ENCODE results near the gene PDE7B.

The PDE7B gene

DNA sequence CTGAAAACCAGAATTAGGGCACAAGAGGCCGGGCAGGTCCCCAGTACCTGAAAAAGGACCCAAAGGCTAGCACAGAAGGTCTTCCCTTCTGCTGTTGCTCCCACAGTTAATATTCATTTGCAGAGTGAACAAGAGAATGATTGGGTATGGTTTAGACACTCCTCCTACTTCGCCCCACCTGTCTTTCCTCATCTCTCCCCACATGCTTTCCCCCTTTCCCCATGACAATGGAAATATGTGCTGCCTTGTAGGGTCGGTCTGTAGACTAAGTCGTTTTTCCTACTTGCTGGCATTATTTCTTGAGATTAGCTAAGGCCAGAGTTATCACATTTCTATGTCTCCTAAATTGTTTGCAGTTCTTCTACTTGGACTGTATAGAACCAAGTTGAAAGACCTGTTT is 181.9 kb downstream of the PDE7B start:
- no peak for DNase-seq (ENCODE audit: low read depth)

DNA sequence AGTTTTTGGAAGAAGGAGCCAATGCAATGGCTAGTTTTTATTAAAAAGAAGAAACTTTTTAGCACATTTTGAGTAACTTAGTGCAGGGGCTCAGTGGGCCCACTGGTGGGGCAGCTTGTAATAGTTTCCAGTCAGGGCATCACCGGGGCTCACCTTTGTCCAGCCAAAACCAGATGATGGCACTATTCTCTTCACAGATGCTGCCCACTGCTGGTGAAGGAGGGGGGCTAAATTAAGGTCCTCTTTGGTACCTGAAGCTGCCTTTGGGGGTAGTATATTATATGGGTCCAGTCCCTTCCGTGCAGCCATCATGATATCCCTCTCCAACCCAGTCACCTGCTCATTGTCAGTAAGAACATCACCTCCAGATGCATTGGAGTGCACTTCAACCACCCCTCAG is 182.9 kb downstream of the PDE7B start:
- no peak for DNase-seq (ENCODE audit: low read depth)

DNA sequence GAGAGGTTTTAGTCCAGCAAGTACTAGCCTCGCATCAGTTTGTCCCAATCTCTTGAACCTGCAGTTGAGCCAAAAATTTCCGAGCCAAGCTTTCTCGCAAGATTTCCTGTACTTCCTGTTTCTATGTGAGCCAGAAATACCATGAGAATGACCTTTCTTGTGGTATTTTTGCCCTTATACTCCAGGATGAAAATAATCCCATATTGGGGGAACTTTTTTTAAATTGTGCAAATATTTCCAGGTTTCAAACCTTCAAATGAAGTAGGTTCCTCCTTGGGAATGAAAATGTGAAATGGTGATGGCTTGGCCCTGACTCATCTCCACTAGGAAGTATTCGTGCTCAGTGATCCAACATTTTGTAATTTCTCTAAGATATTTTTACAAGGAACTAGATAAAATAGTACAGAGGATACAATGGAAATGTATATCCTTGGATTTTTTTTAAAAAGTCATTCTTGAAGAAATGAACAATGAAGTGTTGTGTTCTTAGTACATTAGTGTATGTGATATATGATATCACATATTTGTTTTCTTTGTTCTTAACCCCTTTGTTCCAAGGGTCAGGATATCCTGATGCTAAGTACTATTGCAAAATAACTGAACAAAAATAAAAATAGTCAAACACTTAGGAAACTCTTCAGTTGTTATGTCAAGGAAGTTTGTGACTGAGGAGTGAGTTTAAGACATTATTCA is 184.0 kb downstream of the PDE7B start:
- DNase-seq (ENCODE audit: low read depth): no peak

DNA sequence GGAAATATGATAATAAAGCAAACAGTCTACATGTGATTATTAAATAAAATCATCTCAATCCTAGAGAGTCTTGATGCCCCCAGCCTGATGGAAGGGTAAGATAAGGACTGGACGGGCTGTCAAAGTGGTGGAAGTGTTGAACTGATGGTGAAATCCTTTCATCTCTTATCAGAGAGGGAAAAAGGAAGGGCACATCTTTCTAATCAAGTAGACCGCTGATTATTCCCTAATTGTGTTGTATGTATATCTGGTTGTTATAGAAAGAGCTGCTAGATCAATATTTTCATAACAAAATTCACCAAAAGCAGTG is 184.5 kb downstream of the PDE7B start:
- DNase-seq (ENCODE audit: low read depth): no peak

DNA sequence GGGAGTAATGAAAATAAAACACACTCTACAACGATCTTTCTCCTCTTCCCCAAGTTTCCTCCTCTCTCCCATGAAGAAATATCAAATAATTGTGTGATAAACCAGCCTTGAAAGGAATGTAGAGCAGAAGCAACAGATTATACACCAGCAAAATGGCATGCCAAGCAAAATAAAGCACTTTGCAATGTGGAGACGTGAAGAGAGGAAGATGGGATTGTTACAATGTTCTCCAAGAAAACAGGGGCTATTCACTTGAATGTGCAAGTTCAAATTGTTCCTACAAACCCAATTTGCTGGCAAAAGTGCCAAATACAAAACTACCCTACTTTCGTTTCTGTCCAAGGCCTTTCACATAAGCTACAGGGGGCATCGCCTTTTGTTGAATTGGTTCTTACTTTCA is 185.1 kb downstream of the PDE7B start:
- no peak for DNase-seq (ENCODE audit: low read depth)

DNA sequence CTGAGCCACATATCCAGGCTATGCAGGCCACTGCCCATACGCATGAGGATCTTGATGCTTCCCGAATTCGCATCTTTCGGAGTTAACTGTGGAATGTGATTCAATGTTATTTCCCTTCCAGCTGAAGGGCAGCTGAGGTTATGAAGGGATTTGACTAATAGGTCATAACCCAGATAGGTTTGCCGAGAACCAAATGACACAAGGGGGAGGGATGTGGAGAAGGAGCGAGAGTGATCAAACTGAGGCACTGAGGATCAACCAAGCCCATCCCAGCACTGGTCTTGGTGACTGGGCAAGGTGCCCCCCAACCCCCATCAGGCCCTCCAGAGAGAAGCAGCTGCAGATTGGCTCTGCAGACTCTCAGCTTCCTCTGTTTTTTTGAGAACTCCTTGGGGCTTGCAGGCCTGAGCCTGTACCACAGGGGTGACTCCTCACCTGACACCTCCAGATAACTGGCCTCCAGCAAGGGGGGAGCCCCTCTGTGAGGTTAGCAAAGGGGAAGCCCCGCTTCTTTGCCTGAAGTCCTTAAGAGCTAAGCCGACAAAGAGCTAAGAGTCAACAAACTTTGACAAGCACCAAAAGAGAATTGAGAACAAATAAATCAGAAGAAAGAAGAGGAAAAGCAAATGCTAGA is 185.9 kb downstream of the PDE7B start:
- DNase-seq (ENCODE audit: low read depth): no peak

DNA sequence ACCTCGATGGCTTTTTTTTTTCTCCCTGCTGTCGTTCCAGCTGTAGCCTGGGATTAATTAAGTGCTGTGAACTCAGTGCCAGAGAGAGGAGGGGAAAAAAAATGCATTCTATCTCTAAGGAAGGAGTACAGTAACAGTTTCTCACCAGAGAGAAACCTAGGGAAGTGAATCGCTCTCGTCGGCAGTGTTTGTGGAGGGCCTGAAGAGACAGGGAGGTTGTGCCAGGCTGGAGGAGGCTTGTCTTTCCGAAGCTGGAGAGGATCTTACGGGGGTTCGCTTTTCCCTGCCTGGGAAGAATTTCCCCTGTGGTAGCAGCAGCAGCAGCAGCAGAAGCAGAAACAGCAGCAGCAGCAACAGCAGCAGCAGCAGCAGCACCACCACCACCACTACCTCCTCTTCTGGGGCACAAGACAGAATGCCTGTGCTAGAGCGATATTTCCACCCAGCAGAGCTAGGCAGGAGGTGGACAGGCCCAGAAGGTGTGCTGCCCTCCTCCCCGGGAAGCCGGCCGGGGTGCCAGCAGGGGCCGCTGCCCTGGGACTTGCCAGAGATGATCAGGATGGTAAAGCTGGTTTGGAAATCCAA is 186.5 kb downstream of the PDE7B start:
- DNase-seq (ENCODE audit: low read depth): peak; percentile 55

DNA sequence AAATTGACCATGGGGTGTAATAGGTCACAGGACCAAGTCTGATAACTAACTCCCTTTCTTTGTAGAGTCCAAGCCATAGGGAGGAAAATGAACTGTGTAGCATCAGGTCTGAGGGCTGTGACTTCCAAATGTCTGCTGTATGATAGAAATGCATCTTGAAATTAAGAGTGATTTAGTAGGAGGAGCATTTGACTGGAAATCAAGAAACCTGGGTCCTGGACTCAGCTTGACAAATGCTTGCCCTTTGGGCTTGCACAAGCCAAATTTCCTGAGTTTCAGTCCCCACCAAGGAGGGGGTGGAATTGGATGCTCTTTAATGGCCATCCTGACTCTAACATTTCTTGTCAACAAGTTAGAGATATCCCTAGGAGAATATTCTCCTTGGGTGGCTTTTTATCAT is 187.0 kb downstream of the PDE7B start:
- DNase-seq (ENCODE audit: low read depth): no peak

DNA sequence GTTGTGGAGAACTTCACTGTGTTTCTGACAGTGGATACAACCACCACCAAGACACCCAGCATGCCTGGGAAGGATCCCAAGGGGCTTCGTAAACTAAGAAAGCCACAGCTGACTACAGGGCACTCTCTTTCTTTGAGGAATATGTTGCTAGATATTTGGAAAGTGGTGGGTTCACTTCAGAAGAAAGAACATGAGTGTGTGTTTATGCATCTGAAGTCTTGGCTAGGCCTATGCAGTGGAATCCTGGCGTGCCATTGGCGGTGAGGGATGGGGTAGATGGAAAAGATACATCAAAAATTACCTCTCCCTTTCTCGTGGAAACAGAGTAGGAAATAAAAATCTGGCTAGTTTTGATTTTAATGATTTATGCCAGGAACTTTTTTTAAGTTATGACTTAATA is 187.7 kb downstream of the PDE7B start:
- no peak for DNase-seq (ENCODE audit: low read depth)

DNA sequence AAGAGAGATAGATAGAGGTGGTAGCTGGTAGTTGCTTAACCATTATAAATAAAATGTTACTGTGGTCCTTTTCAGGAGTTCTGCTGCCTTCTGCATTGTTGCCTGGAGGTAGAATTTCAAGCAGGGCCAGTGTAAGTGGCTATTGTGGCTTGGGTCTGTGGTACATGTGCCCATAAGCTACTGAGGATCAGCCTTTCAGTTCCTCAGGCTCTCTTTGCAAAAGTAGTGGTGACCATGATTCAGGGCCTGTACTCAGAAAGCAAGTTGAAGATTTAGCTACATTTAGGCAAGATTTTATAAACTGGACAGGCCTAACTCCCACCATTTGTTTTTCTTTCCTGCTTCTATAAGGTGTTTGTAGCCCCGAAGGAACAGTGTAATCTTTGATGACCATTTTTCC is 199.0 kb downstream of the PDE7B start:
- no peak for DNase-seq (ENCODE audit: low read depth)

DNA sequence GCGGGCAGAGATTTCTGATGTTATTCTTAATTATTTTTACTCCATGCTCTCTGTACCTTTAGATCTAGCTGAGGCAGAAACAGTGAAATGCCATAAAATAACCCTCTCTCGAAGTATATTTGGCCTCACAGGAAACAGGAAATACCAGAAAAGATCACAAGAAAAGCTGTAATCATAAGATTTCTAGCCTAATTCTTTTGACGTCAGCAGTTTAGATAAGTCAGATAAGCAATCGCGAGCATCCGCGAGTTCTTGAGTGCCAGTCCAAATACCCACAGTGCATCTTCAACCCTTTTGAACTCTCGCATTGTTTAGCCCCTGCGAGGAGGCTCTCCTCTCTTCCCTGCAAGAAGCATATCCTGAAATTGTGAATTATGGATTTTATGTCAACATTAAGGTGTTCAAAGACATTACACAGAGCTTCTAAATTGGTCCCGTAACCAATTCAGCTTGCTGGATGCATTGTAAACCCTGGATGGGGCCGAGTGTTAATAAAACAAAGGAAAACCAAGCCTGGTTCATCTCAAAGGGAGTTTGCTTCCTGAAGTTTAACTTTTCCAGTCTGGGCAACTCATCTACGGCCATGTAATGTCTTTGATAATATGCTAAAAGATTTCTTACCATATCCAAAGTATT is 199.8 kb downstream of the PDE7B start:
- DNase-seq (ENCODE audit: low read depth): no peak

DNA sequence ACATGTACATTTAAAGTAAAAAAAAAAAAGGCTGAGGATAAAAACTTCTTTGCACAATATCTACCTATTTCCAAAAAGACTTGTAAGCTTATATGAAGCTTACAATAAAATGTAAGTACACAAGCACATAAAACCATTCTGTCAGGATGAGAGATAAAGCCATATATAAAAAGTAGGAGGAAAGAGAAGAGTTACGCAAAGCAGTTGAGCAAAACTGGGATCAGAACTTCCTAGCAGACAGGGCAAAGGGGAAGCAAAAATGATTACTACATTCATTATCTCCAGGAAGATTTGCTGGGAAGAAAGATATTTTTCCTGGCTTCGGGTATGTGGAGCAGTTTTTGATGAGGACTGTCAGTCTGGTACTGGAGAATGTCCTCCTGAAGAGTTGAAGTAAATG is 200.5 kb downstream of the PDE7B start:
- no peak for DNase-seq (ENCODE audit: low read depth)

DNA sequence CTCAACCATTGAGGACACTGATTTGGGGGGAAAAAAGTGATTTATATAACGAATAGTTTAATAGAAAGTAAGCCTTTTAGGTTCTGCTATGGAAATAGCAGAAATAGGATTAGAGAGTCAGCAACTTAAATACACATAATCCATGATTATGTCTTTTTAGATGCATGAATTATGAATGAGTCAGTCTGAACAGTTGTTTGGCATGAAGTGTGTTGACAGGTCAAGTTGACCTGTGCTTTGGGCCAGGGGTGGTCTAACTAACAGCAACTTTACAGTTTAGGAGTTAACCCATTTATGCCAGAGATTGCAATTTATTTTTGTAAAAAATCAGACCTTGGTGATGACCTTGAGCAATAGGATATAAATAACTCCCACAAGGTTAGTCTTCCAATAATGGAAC is 207.4 kb downstream of the PDE7B start:
- no peak for DNase-seq (ENCODE audit: low read depth)

DNA sequence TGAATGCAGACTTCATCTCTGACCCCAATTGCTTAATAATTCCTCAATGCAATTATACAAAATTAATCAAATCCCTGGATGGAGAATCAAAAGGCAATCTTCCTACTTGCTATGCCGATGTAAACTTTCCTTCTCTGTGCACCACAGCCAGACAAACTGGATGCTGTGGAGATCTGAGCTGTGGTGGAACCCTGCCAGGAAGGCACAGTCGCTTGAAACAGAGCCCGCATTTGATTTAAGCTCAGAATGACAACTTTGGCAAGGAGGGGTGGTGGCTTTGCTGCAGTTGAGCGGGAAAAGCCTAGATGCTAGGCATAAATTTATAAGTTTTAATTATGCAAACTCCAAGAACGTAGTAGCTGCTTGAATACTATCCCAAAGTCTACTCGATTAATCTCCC is 207.8 kb downstream of the PDE7B start:
- no peak for DNase-seq (ENCODE audit: low read depth)

DNA sequence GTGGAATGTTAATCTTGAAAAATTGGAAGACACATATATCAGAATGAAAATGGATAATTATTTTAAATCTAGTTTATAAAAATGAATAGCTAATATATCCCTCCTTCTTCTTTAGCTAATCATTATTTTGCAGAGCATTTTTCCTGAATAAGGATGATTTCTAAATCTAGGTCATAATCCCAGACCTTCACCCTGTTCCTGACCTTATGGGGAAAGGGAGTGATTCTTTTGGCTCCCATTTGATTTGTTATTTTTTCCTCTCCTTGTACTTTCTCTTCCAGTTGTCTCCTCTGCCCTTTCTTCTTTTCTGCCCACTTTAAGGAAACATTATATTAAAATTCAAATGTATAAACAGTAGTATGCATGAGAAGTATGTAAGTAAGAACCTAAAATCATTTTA is 208.6 kb downstream of the PDE7B start:
- DNase-seq (ENCODE audit: low read depth): no peak

DNA sequence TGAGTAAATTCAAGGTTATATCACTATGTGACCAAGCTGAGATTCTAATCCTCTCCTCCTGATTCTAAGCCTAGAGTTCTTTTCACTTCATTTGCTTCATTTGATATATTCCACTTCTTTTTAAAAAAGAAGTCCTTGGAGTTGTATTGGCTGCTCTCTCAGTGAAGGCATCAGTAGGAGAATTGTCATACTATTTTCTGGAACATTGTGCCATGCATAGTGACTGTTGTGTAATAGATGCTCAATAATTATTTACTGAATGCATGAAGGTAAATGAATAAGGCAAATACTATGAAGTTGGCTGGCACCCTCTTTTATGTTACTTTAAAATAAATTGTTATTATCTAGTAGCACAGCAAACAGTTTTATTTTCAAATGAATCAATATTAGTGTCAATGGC is 209.3 kb downstream of the PDE7B start:
- no peak for DNase-seq (ENCODE audit: low read depth)

DNA sequence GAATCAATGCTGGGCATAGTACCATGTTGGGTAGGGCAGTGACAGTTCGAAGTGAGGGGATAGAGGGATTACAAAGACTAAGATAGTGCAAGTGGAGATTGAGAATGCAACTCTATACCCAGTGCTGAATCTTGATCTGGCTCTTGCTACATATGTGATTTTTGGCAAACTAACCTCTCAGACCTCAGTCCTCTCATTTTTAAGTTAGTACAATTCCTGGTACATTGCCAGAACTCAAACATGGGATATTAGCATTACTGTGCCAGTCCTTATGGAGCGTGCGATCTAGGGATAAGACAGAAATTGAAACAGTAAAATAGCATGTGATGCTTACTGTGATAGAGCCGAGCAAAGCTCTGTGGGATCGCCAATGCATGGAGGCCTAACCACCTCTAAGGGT is 210.2 kb downstream of the PDE7B start:
- no peak for DNase-seq (ENCODE audit: low read depth)

DNA sequence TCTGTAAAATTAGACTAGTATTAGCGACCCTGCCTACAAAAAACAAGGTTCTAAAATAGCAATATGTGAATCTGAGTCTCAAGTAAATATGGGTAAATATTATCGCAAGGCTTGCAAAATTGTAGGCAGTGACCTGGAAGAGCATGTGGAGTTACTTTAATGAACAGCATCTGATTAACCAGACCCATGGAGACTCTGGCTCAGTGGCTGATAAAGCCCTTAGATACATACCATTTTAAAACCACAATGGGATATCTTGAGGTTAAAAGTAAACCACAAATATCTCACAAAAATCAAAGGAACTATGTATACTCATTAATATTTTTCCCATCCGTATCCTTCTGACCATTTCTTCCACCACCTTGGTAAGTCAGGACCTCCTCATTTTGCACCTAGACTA is 211.6 kb downstream of the PDE7B start:
- DNase-seq (ENCODE audit: low read depth): no peak

DNA sequence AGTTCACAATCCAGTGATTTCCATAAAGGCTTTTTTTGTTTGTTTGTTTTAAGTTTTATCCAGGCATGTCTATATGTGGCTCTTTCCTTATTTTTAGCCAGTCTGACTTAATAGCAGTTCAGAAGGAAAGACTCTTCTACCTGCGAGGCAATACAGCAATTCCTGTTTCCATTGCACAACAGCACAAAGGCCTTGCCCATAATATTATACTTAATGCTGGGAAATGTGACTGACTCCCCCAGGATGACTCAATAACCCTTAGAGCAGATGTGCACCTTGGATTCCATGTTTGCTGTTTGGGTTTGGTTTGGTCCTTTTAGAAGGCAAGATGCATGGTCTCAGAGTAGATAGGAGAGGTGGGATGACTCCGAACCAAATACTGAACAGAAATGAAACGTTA is 214.5 kb downstream of the PDE7B start:
- no peak for DNase-seq (ENCODE audit: low read depth)

DNA sequence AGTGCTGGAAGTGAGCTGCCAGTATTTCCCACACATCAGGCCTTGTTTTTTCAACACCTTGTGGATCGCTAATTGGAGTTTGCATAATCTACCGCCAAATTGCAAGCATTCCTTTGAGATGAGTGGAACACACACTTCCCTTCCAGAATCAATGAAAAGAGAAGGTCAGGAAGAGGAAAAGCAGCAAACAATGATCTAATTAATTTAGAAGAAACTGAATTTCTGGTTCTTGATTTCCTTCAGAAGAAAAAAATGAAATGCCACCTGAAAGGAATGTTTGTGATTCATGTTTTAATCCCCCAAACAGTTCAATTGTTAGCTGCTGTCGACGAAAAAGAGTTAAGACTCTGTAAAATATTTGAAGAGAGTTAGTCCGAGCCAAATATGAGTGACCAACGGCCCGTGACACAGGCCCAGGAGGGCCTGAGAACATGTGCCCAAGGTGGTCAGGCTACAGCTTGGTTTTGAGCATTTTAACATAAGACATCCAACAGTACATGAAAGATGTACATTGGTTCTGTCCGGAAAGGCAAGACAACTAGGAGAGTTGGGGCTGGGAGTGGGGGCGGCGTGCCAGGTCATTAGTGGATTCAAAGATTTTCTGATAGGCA is 216.3 kb downstream of the PDE7B start:
- DNase-seq (ENCODE audit: low read depth): no peak

DNA sequence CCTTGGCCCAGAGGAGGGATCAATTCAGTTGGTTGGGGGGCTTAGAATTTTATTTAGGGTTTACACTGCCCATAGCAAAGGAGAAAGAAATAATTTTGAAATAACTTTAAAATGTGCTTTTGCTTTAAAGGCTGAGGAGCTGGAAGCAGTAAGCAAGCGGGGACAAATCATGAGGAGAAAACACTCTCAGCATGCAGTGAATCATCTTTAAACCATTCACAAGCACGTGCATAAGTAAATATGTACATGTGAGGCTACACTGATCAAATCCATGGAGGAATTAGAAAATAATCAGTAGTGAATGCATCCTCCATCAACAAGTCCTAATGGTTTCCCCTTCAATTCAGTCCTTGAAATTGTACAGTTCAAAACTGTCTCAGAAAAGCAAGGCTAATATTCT is 217.6 kb downstream of the PDE7B start:
- DNase-seq (ENCODE audit: low read depth): no peak

DNA sequence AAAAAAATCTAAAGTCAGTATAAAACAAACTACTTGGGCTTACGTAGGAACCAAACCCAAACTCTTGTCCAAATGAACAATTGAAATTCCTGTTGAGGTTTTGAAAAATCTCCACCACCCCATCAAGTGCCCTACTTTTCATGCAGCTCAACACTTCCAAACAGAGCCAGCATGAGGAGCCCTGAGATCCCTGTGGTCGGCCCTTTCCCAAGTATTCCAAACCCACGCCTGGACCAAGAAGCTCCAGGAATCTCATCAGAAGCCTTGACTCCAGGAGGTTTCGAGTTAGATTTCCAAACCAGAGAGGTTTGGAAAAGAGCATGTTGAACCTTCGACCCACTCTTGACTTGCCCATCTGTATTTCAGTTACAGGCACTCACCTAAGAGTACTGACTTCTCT is 219.3 kb downstream of the PDE7B start:
- DNase-seq (ENCODE audit: low read depth): no peak

DNA sequence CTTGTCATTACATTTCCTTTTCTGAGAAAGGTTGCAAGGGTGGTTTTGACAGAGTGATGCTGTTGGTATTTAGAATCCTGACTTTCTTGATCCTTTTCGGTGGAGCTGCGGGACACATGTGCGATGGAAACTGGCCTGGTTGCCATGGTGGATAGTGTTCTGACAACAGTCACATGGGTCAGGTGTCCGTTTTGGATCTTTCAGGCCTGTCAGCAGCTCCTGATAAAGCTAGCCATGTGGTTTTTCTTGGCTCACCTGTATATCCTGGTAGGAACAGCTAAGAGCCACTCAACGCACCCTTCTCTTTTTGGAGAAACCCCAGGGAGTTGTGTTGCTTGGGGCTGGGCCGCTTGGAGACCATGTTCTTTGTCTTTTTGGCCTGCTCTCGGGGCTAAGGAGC is 221.2 kb downstream of the PDE7B start:
- DNase-seq (ENCODE audit: low read depth): no peak

Measured in GM04504 (cell line).